ENCODE measurements around the gene ANAPC1.
"Not testable (repeated sequence)": the region's sequence is repeated elsewhere in the genome, so short reads cannot be mapped to it uniquely, and the experiment has no call there.

DNA sequence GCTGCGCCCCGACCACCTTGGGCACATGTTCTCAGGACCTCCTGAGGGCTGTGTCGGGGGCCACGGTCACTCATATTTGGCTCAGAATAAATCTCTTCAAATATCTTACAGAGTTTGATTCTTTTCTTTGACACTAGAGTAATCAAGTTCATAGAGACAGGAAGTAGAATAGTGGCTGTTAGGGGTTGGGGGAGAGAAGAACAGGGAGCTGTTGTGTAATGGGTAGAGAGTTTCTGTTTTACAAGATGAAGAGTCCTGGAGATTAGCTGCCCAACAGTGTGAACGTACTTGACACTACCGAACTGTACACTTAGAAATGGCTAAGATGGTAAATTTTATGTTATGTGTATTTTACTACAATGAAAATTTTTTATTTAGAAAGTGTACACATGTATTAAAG lies 148.6 kb downstream of the ANAPC1 start:
- TF ChIP-seq POLR2A (IDR thresholded peaks at IDR 0.05; ENCODE audit: low read length); EP300 (IDR thresholded peaks at IDR 0.05); CHD4 (IDR thresholded peaks at IDR 0.05; ENCODE audit: borderline replicate concordance); MYC (IDR thresholded peaks at IDR 0.05; ENCODE audit: borderline replicate concordance, low read length); RAD21 (conservative IDR thresholded peaks at IDR 0.05 in 1 of 2, IDR thresholded peaks at IDR 0.05 in 1 of 2); CBX2 (IDR thresholded peaks at IDR 0.05; ENCODE audit: borderline replicate concordance, low read depth); SMC3 (IDR thresholded peaks at IDR 0.05); POLR2AphosphoS2 (conservative IDR thresholded peaks at IDR 0.05; ENCODE audit: low read length); RFX5 (IDR thresholded peaks at IDR 0.05): not testable (repeated sequence)
- TF ChIP-seq, protein P1, sequence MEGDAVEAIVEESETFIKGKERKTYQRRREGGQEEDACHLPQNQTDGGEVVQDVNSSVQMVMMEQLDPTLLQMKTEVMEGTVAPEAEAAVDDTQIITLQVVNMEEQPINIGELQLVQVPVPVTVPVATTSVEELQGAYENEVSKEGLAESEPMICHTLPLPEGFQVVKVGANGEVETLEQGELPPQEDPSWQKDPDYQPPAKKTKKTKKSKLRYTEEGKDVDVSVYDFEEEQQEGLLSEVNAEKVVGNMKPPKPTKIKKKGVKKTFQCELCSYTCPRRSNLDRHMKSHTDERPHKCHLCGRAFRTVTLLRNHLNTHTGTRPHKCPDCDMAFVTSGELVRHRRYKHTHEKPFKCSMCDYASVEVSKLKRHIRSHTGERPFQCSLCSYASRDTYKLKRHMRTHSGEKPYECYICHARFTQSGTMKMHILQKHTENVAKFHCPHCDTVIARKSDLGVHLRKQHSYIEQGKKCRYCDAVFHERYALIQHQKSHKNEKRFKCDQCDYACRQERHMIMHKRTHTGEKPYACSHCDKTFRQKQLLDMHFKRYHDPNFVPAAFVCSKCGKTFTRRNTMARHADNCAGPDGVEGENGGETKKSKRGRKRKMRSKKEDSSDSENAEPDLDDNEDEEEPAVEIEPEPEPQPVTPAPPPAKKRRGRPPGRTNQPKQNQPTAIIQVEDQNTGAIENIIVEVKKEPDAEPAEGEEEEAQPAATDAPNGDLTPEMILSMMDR (IDR thresholded peaks at IDR 0.05) = not testable (repeated sequence)
- TF ChIP-seq, protein P2, sequence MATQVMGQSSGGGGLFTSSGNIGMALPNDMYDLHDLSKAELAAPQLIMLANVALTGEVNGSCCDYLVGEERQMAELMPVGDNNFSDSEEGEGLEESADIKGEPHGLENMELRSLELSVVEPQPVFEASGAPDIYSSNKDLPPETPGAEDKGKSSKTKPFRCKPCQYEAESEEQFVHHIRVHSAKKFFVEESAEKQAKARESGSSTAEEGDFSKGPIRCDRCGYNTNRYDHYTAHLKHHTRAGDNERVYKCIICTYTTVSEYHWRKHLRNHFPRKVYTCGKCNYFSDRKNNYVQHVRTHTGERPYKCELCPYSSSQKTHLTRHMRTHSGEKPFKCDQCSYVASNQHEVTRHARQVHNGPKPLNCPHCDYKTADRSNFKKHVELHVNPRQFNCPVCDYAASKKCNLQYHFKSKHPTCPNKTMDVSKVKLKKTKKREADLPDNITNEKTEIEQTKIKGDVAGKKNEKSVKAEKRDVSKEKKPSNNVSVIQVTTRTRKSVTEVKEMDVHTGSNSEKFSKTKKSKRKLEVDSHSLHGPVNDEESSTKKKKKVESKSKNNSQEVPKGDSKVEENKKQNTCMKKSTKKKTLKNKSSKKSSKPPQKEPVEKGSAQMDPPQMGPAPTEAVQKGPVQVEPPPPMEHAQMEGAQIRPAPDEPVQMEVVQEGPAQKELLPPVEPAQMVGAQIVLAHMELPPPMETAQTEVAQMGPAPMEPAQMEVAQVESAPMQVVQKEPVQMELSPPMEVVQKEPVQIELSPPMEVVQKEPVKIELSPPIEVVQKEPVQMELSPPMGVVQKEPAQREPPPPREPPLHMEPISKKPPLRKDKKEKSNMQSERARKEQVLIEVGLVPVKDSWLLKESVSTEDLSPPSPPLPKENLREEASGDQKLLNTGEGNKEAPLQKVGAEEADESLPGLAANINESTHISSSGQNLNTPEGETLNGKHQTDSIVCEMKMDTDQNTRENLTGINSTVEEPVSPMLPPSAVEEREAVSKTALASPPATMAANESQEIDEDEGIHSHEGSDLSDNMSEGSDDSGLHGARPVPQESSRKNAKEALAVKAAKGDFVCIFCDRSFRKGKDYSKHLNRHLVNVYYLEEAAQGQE (IDR thresholded peaks at IDR 0.05) = not testable (repeated sequence)

Measured in A549 (cell line).